ENCODE data around the gene PHPT1. TPM values are rescaled to one million over a fixed set of nuclear protein-coding genes. Genes with fewer than 3 reads are reported as not detected.

PHPT1 gene
- total and polyA plus RNA-seq, 2 of the 13 experiments (the other 11 are each of a cell fraction or from before 2014, with no cell fraction given) = 189 to 192 TPM

DNA sequence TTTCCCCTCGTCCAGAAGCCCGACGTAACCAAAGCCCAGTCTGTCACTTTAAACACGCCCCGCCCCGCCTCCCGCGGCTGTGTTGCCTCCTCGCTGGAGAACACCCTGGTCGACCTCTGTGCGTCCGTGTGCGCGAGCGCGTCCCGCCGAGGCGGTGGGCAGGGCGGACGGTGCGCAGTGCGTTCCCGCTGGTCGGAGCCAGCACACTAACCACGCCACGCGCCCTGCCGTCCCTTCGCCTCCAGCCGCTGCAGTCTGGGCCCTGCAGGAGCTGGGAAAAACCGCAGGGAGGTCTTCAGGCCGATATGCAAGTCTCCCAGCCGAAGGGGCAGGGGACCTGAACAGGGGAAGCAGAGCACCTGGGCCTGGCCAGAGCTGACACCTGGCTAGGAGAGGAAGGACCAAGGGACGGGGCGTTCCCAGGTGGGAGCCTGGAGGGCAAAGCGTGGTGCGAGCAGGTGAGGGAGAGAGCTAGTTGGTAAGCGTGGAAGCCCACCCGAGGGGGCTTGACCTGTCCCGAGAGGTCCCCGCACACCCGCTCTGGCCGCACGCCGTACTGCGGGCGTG lies 1.3 kb upstream of the PHPT1 start (continued):
- TF ChIP-seq, protein P1, sequence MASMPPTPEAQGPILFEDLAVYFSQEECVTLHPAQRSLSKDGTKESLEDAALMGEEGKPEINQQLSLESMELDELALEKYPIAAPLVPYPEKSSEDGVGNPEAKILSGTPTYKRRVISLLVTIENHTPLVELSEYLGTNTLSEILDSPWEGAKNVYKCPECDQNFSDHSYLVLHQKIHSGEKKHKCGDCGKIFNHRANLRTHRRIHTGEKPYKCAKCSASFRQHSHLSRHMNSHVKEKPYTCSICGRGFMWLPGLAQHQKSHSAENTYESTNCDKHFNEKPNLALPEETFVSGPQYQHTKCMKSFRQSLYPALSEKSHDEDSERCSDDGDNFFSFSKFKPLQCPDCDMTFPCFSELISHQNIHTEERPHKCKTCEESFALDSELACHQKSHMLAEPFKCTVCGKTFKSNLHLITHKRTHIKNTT (CRISPR knock-in tag; IDR thresholded peaks at IDR 0.05) = no peak
- TF ChIP-seq, protein P2, sequence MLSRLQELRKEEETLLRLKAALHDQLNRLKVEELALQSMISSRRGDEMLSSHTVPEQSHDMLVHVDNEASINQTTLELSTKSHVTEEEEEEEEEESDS (CRISPR knock-in tag; IDR thresholded peaks at IDR 0.05; ENCODE audit: borderline replicate concordance) = 0 out of 2 replicates have a peak, but pooled peaks have one; percentile 67
- TF ChIP-seq PHF20 (CRISPR knock-in tag; IDR thresholded peaks at IDR 0.05) (peak; percentile 16; the same call in 1 of the 2 replicates), NFYC (CRISPR knock-in tag; IDR thresholded peaks at IDR 0.05) (peak; percentile 48), KLF9 (CRISPR knock-in tag; IDR thresholded peaks at IDR 0.05; ENCODE audit: low read depth) (no peak), ZNF776 (CRISPR knock-in tag; IDR thresholded peaks at IDR 0.05) (peak; percentile 57), ZNF282 (IDR thresholded peaks at IDR 0.05; ENCODE audit: partially characterized antibody) (no peak), RCOR2 (CRISPR knock-in tag; IDR thresholded peaks at IDR 0.05) (no peak), MZF1 (CRISPR knock-in tag; IDR thresholded peaks at IDR 0.05; ENCODE audit: borderline replicate concordance) (peak; percentile 66; the same call in 1 of the 2 replicates), ZNF224 (CRISPR knock-in tag; IDR thresholded peaks at IDR 0.05) (peak; percentile 80; the same call in 1 of the 2 replicates), NFATC3 (CRISPR knock-in tag; IDR thresholded peaks at IDR 0.05) (no peak), SRSF1 (optimal IDR thresholded peaks at IDR 0.05; ENCODE audit: low read depth, low read length) (no peak), ZSCAN30 (CRISPR knock-in tag; IDR thresholded peaks at IDR 0.05) (no peak), KDM1A (CRISPR knock-in tag; IDR thresholded peaks at IDR 0.05) (no peak), SMARCC2 (IDR thresholded peaks at IDR 0.05) (no peak), ZBTB7A (CRISPR knock-in tag; IDR thresholded peaks at IDR 0.05) (peak; percentile 79)
- TF ChIP-seq, protein P3, sequence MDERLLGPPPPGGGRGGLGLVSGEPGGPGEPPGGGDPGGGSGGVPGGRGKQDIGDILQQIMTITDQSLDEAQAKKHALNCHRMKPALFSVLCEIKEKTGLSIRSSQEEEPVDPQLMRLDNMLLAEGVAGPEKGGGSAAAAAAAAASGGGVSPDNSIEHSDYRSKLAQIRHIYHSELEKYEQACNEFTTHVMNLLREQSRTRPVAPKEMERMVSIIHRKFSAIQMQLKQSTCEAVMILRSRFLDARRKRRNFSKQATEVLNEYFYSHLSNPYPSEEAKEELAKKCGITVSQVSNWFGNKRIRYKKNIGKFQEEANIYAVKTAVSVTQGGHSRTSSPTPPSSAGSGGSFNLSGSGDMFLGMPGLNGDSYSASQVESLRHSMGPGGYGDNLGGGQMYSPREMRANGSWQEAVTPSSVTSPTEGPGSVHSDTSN (CRISPR knock-in tag; IDR thresholded peaks at IDR 0.05) = no peak
- TF ChIP-seq, protein P4, sequence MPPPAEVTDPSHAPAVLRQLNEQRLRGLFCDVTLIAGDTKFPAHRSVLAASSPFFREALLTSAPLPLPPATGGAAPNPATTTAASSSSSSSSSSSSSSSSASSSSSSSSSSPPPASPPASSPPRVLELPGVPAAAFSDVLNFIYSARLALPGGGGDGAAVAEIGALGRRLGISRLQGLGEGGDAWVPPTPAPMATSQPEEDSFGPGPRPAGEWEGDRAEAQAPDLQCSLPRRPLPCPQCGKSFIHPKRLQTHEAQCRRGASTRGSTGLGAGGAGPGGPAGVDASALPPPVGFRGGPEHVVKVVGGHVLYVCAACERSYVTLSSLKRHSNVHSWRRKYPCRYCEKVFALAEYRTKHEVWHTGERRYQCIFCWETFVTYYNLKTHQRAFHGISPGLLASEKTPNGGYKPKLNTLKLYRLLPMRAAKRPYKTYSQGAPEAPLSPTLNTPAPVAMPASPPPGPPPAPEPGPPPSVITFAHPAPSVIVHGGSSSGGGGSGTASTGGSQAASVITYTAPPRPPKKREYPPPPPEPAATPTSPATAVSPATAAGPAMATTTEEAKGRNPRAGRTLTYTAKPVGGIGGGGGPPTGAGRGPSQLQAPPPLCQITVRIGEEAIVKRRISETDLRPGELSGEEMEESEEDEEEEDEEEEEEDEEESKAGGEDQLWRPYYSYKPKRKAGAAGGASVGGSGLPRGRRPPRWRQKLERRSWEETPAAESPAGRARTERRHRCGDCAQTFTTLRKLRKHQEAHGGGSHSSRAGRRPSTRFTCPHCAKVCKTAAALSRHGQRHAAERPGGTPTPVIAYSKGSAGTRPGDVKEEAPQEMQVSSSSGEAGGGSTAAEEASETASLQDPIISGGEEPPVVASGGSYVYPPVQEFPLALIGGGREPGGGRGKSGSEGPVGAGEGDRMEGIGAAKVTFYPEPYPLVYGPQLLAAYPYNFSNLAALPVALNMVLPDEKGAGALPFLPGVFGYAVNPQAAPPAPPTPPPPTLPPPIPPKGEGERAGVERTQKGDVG (CRISPR knock-in tag; IDR thresholded peaks at IDR 0.05; ENCODE audit: borderline replicate concordance) = no peak
- TF ChIP-seq, protein P5, sequence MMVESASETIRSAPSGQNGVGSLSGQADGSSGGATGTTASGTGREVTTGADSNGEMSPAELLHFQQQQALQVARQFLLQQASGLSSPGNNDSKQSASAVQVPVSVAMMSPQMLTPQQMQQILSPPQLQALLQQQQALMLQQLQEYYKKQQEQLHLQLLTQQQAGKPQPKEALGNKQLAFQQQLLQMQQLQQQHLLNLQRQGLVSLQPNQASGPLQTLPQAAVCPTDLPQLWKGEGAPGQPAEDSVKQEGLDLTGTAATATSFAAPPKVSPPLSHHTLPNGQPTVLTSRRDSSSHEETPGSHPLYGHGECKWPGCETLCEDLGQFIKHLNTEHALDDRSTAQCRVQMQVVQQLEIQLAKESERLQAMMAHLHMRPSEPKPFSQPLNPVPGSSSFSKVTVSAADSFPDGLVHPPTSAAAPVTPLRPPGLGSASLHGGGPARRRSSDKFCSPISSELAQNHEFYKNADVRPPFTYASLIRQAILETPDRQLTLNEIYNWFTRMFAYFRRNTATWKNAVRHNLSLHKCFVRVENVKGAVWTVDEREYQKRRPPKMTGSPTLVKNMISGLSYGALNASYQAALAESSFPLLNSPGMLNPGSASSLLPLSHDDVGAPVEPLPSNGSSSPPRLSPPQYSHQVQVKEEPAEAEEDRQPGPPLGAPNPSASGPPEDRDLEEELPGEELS (CRISPR knock-in tag; IDR thresholded peaks at IDR 0.05) = peak; percentile 43; the same call in 1 of the 2 replicates
- TF ChIP-seq, protein P6, sequence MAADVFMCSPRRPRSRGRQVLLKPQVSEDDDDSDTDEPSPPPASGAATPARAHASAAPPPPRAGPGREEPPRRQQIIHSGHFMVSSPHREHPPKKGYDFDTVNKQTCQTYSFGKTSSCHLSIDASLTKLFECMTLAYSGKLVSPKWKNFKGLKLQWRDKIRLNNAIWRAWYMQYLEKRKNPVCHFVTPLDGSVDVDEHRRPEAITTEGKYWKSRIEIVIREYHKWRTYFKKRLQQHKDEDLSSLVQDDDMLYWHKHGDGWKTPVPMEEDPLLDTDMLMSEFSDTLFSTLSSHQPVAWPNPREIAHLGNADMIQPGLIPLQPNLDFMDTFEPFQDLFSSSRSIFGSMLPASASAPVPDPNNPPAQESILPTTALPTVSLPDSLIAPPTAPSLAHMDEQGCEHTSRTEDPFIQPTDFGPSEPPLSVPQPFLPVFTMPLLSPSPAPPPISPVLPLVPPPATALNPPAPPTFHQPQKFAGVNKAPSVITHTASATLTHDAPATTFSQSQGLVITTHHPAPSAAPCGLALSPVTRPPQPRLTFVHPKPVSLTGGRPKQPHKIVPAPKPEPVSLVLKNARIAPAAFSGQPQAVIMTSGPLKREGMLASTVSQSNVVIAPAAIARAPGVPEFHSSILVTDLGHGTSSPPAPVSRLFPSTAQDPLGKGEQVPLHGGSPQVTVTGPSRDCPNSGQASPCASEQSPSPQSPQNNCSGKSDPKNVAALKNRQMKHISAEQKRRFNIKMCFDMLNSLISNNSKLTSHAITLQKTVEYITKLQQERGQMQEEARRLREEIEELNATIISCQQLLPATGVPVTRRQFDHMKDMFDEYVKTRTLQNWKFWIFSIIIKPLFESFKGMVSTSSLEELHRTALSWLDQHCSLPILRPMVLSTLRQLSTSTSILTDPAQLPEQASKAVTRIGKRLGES (CRISPR knock-in tag; IDR thresholded peaks at IDR 0.05; ENCODE audit: borderline replicate concordance) = no peak

Data from HepG2 (cell line).